GM12878 (cell line): ENCODE measurements around the gene PSMD12. TPM values are rescaled to one million over a fixed set of nuclear protein-coding genes. Genes with fewer than 3 reads are reported as not detected.

Experiments used
- ATAC-seq: fragments of 200-7000 bp; cut with Tn5 transposase; 3 replicates; pipeline ENCODE4 v1.9.1; 2020; ENCODE audit warnings: mild to moderate bottlenecking, moderate library complexity
- BruUV-seq: library from RNA; stranded (reverse); fragments of 400-500 nt; replicated peaks from 2 replicates; lab custom pipeline; 2021; lab: Mats Ljungman, UMichigan
- CTCF ChIA-PET: fragments of 300-600 bp; sonication (Branson Sonifier 250); formaldehyde crosslinking; extraction: SDS; loops from one replicate; lab custom pipeline; 2021; ENCODE audit warnings: inconsistent platforms; lab: Yijun Ruan, JAX
- POLR2A ChIA-PET: fragments of 350-600 bp; formaldehyde crosslinking; extraction: SDS; loops from one replicate; lab custom pipeline; 2021; ENCODE audit warnings: inconsistent platforms; lab: Charles Lee
- RAD21 ChIA-PET: fragments of 300-600 bp; sonication (Branson Sonifier 250); formaldehyde crosslinking; loops from one replicate; lab custom pipeline; 2023; ENCODE audit warnings: antibody characterized with exemption; ENCODE audit not compliant: unreplicated experiment; lab: Charles Lee
- SMC1A ChIA-PET: fragments of 300-600 bp; sonication (Branson Sonifier 250); formaldehyde crosslinking; loops from one replicate; lab custom pipeline; 2023; ENCODE audit not compliant: unreplicated experiment, uncharacterized antibody; lab: Charles Lee
- DNase-seq: peaks from one replicate; pipeline ENCODE4 v3.0.0-alpha.2; 2011; ENCODE audit warnings: low read depth, low spot score
- FAIRE-seq: peaks from 3 replicates; lab custom pipeline; 2011; peaks lifted over from hg19 to GRCh38; lab: Jason Lieb, UNC
- H2AFZ ChIP-seq: 2 replicates; pipeline ENCODE4 v1.6.0; 2011; ENCODE audit warnings: low read depth, low read length, control low read depth; ENCODE audit not compliant: control insufficient read depth
- H3K27ac ChIP-seq: 2 replicates; pipeline ENCODE4 v1.5.1; 2011; ENCODE audit warnings: control low read depth; ENCODE audit not compliant: control insufficient read depth, insufficient read depth
- H3K27me3 ChIP-seq, 2 experiments: replicated peaks in 1 of 2; 2 replicates each; pipeline versions ENCODE4 v1.6.0 to v1.6.1; 2011; ENCODE audit warnings: low read length in 1 of 2; ENCODE audit not compliant: control insufficient read depth in 2 of 2, insufficient read depth in 2 of 2
- H3K36me3 ChIP-seq, 2 experiments: 2 replicates each; pipeline ENCODE4 v1.5.1; 2011; ENCODE audit warnings: low read length in 1 of 2; ENCODE audit not compliant: control insufficient read depth in 2 of 2, insufficient read depth in 2 of 2
- H3K4me1 ChIP-seq: 2 replicates; pipeline ENCODE4 v1.6.1; 2011; ENCODE audit warnings: mild to moderate bottlenecking, low read length, moderate library complexity, mixed read lengths; ENCODE audit not compliant: control insufficient read depth, insufficient read depth
- H3K4me2 ChIP-seq: 2 replicates; pipeline ENCODE4 v1.6.0; 2011; ENCODE audit warnings: control low read depth; ENCODE audit not compliant: control insufficient read depth, insufficient read depth
- H3K4me3 ChIP-seq: fragments of 200-600 bp; sonication (generic); 2 replicates; pipeline ENCODE4 v1.5.1; 2016
- H3K79me2 ChIP-seq: 2 replicates; pipeline ENCODE4 v1.6.0; 2011; ENCODE audit warnings: low read length; ENCODE audit not compliant: control insufficient read depth, insufficient read depth
- H3K9ac ChIP-seq: 2 replicates; pipeline ENCODE4 v1.8.0; 2011; ENCODE audit warnings: low read length, control low read depth, mixed read lengths; ENCODE audit not compliant: control insufficient read depth, insufficient read depth
- H3K9me3 ChIP-seq: replicated peaks from 3 replicates; pipeline ENCODE4 v1.5.1; 2011; ENCODE audit warnings: mild to moderate bottlenecking, low read length; ENCODE audit not compliant: control insufficient read depth, insufficient read depth
- H4K20me1 ChIP-seq: 2 replicates; pipeline ENCODE4 v1.6.0; 2011; ENCODE audit not compliant: control insufficient read depth, insufficient read depth
- BCL3 ChIP-seq: IDR thresholded peaks from 2 replicates; pipeline ENCODE4 v1.6.1; 2011; ENCODE audit warnings: borderline replicate concordance, low read depth, mild to moderate bottlenecking, moderate library complexity, low read length; ENCODE audit not compliant: insufficient read depth, poor library complexity, severe bottlenecking
- CBX3 ChIP-seq: fragments of 200-600 bp; sonication (generic); IDR thresholded peaks from 2 replicates; pipeline ENCODE4 v1.6.1; 2016; ENCODE audit warnings: low read depth, borderline replicate concordance
- FOXM1 ChIP-seq: IDR thresholded peaks from 2 replicates; pipeline ENCODE4 v1.6.1; 2012; ENCODE audit warnings: low read depth, mild to moderate bottlenecking, inconsistent platforms, low read length, moderate library complexity
- IKZF2 ChIP-seq, 2 experiments: fragments of 450-650 bp; IDR thresholded peaks; 2 replicates each; pipeline ENCODE4 v1.6.1; 2017; ENCODE audit warnings: mild to moderate bottlenecking in 2 of 2, moderate library complexity in 2 of 2
- MYC ChIP-seq: IDR thresholded peaks from 2 replicates; pipeline ENCODE4 v1.6.1; 2011; ENCODE audit warnings: mild to moderate bottlenecking, low read length, moderate library complexity, inconsistent platforms; ENCODE audit not compliant: insufficient read depth, insufficient replicate concordance, insufficient read length, severe bottlenecking
- RCOR1 ChIP-seq: conservative IDR thresholded peaks from 2 replicates; pipeline ENCODE4 v1.6.1; 2012; ENCODE audit warnings: low read depth, low read length, improper control_type of control experiment
- SMC3 ChIP-seq: IDR thresholded peaks from 2 replicates; pipeline ENCODE4 v1.6.1; 2011; ENCODE audit warnings: low read length, improper control_type of control experiment, borderline replicate concordance
- SPI1 ChIP-seq: IDR thresholded peaks from 2 replicates; pipeline ENCODE4 v1.6.1; 2011; ENCODE audit warnings: low read depth, mild to moderate bottlenecking, low read length, moderate library complexity, borderline replicate concordance; ENCODE audit not compliant: insufficient read depth
- TCF12 ChIP-seq: IDR thresholded peaks from 2 replicates; pipeline ENCODE4 v1.6.1; 2011; ENCODE audit warnings: low read depth, mild to moderate bottlenecking, low read length
- ZBED1 ChIP-seq: IDR thresholded peaks from 2 replicates; pipeline ENCODE4 v1.6.1; 2016; ENCODE audit warnings: borderline replicate concordance
- WGBS: methylation state at CpG from one replicate; pipeline ENCODE4 v1.1.6; 2016; ENCODE audit warnings: low lambda C conversion rate; ENCODE audit not compliant: insufficient replicate concordance, insufficient coverage; ENCODE audit errors: missing lambda C conversion rate; 5-methylcytosine and 5-hydroxymethylcytosine counted together
- in situ Hi-C: fragments of 300-500 bp; cut with MboI; formaldehyde crosslinking; loops from 9 replicates; pipeline ENCODE4 v1.14.3; 2018; ENCODE audit warnings: mixed read lengths
- intact Hi-C: fragments of 100-400 bp; cut with micrococcal nuclease; formaldehyde crosslinking; loops from one replicate; pipeline ENCODE4 v1.14.2; 2022; ENCODE audit not compliant: unreplicated experiment
- polyA plus RNA-seq, 11 experiments: library from polyadenylated mRNA; depleted of rRNA in 4 of 11; unstranded in 6 of 11; stranded (reverse) in 5 of 11; fragments of >200 nt; fragmentation: Nextera tagmentation in 4 of 11; fragmentation: Illumina TruSeq in 1 of 11; extraction: Ambion mirVana in 4 of 11; extraction: Trizol in 1 of 11; gene quantifications; 1 replicate in 1 of 11; 2 replicates in 10 of 11; pipeline versions ENCODE4 v1.2.1 to v1.2.3, GENCODE V29; 2011 to 2016; ENCODE audit warnings: inconsistent platforms in 2 of 11, missing spikeins in 2 of 11, low read depth in 1 of 11
- total RNA-seq, 4 experiments: library from RNA; depleted of rRNA in 3 of 4; stranded (reverse); fragments of >200 nt in 3 of 4; fragmentation: Illumina TruSeq in 1 of 4; extraction: Trizol in 1 of 4; gene quantifications; 2 replicates each; pipeline versions ENCODE4 v1.2.1 to v1.2.3, GENCODE V29; 2013 to 2021
- TF ChIP-seq, protein P1 (sequence below): IDR thresholded peaks from 2 replicates; pipeline ENCODE4 v1.6.1; 2012; ENCODE audit warnings: low read depth, low read length, improper control_type of control experiment

PSMD12 gene
- total and polyA plus RNA-seq, 10 of the 15 experiments (the other 5 are each of a cell fraction or from before 2014, with no cell fraction given): 19.8 to 149 (median 47.5) TPM

GRCh38 chr17:67362173-67362572, 4.2 kb downstream of the PSMD12 start:
- Histone ChIP-seq H3K4me1 (peaks cover 13% of the 10 kb centered on the region), H2AFZ (no peak overlapping the region), H3K9ac (no peak overlapping the region), H3K9me3 (no peaks in the 10 kb centered on the region)
- SMC1A ChIA-PET: interaction anchor here (1.8 kb wide), 2 partner anchors 10 to 327 kb away, joined by 5 to 6 read pairs; no protein-coding TSS in a partner anchor
- ATAC-seq: no peak
- no peak for FAIRE-seq
- 79% methylated on average over 9 of the region's 9 CpGs for WGBS
- CTCF ChIA-PET: interaction anchor here (0.8 to 6.6 kb wide), 2 partner anchors 13 to 113 kb away, joined by 3 to 45 read pairs; no protein-coding TSS in a partner anchor
- RAD21 ChIA-PET: interaction anchor here (0.9 to 1.2 kb wide), 2 partner anchors 12 to 241 kb away, joined by 3 to 4 read pairs; no protein-coding TSS in a partner anchor
- BruUV-seq: no TSS peak
- POLR2A ChIA-PET: no interaction called here
- intact Hi-C loops: no loop called here
- in situ Hi-C loops: loop anchor here (10.0 kb wide), 2 partner anchors 413 to 553 kb away; no protein-coding TSS in a partner anchor
- TF ChIP-seq RCOR1 (no peak), MYC (no peak)
- TF ChIP-seq, all 136 proteins: peak for 0
- Histone ChIP-seq H3K4me2 (no peak overlapping the region), H4K20me1 (0 out of 2 replicates have a peak, but pooled peaks cover 6% of the 10 kb centered on the region), H3K27me3 (no peaks in the 10 kb centered on the region), H3K79me2 (peaks cover 86% of the 10 kb centered on the region), H3K36me3 (peaks cover 0 to 20% of the 10 kb centered on the region in 2 experiments; a peak in 2 of 4 replicates), H3K27ac (no peak overlapping the region), H3K4me3 (no peak overlapping the region)
- no peak for DNase-seq

DNA sequence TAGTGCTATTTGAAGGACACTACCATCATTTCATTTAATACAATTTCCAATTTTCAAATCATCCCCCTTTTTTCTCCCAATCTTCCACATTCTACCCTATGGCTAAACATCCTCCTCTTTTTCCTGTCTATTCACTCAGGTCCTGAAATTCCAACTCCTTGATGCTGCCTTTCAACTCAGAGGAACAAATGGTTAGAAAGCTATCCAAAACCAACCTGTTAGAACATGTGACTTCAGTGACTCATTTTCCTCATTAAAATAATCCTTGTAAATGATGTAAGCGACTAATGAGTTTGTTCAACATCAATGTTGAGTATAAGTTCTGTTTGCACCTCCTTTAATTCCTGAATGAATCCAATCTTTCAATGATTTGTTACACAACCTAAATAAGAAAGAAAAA, 5.5 kb downstream of the PSMD12 start:
- no peak for ATAC-seq
- Histone ChIP-seq H3K4me2 (no peak overlapping the region), H4K20me1 (0 out of 2 replicates have a peak, but pooled peaks cover 6% of the 10 kb centered on the region), H3K27me3 (no peaks in the 10 kb centered on the region), H3K4me1 (peaks cover 10% of the 10 kb centered on the region), H3K4me3 (no peak overlapping the region), H3K9me3 (no peaks in the 10 kb centered on the region), H2AFZ (no peak overlapping the region), H3K36me3 (peaks cover 0 to 27% of the 10 kb centered on the region in 2 experiments; a peak in 3 of 4 replicates), H3K79me2 (peaks cover 80% of the 10 kb centered on the region), H3K9ac (no peak overlapping the region), H3K27ac (no peak overlapping the region)
- SMC1A ChIA-PET: interaction anchor here (1.6 kb wide), 1 partner anchor 234 kb away, joined by 7 read pairs; no protein-coding TSS in a partner anchor
- intact Hi-C loops: no loop called here
- FAIRE-seq: no peak
- CTCF ChIA-PET: interaction anchor here (0.6 to 2.9 kb wide), 3 partner anchors 14 to 348 kb away, joined by 3 to 8 read pairs (median 3); no protein-coding TSS in a partner anchor
- WGBS: 100% methylated on average over 1 of the region's 1 CpG
- POLR2A ChIA-PET: no interaction called here
- no TSS peak for BruUV-seq
- DNase-seq: no peak
- TF ChIP-seq ZBED1 (no peak), IKZF2 (IDR thresholded peaks at IDR 0.05) (no peak), SMC3 (no peak), TCF12 (no peak), BCL3 (no peak), CBX3 (no peak), FOXM1 (no peak), SPI1 (no peak)
- TF ChIP-seq, protein P1, sequence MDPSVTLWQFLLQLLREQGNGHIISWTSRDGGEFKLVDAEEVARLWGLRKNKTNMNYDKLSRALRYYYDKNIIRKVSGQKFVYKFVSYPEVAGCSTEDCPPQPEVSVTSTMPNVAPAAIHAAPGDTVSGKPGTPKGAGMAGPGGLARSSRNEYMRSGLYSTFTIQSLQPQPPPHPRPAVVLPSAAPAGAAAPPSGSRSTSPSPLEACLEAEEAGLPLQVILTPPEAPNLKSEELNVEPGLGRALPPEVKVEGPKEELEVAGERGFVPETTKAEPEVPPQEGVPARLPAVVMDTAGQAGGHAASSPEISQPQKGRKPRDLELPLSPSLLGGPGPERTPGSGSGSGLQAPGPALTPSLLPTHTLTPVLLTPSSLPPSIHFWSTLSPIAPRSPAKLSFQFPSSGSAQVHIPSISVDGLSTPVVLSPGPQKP: no peak
- in situ Hi-C loops: loop anchor here (10.0 kb wide), 2 partner anchors 414 to 554 kb away; no protein-coding TSS in a partner anchor
- RAD21 ChIA-PET: interaction anchor here (1.2 to 1.7 kb wide), 3 partner anchors 7 to 242 kb away, joined by 3 read pairs; no protein-coding TSS in a partner anchor
